ENCODE measurements around the gene NSMF.
"Not testable (repeated sequence)": the region's sequence is repeated elsewhere in the genome, so short reads cannot be mapped to it uniquely, and the experiment has no call there.

Gene NSMF

GRCh38 chr9:137474271-137474670 is 15.1 kb upstream of the NSMF start:
- DNase-seq, result no peak

GRCh38 chr9:137470785-137471184 is 11.7 kb upstream of the NSMF start:
- no peak for DNase-seq

GRCh38 chr9:137467896-137468295 is 8.8 kb upstream of the NSMF start:
- DNase-seq, result no peak

GRCh38 chr9:137467161-137467581 is 8.0 kb upstream of the NSMF start:
- no peak for DNase-seq

- not testable (repeated sequence) for DNase-seq
Observed at GRCh38 chr9:137466389-137467085, 7.4 kb upstream of the NSMF start.

GRCh38 chr9:137465720-137466388 is 6.7 kb upstream of the NSMF start:
- no peak for DNase-seq

GRCh38 chr9:137465000-137465719 is 6.0 kb upstream of the NSMF start:
- DNase-seq, result no peak

- DNase-seq, result no peak
Observed at GRCh38 chr9:137464291-137464999, 5.3 kb upstream of the NSMF start.

- no peak for DNase-seq
Observed at GRCh38 chr9:137463931-137464290, 4.8 kb upstream of the NSMF start.

GRCh38 chr9:137462986-137463930 is 4.1 kb upstream of the NSMF start:
- no peak for DNase-seq

- DNase-seq, result no peak
Observed at GRCh38 chr9:137462396-137462985, 3.4 kb upstream of the NSMF start.

GRCh38 chr9:137461663-137462395 is 2.7 kb upstream of the NSMF start:
- no peak for DNase-seq

- DNase-seq, result no peak
Observed at GRCh38 chr9:137461316-137461662, 2.2 kb upstream of the NSMF start.

GRCh38 chr9:137460363-137461315 is 1.5 kb upstream of the NSMF start:
- no peak for DNase-seq

GRCh38 chr9:137459601-137460362 is 648 bp upstream of the NSMF start:
- no peak for DNase-seq

- DNase-seq, result no peak
Observed at GRCh38 chr9:137458194-137459151, 661 bp downstream of the NSMF start.

GRCh38 chr9:137457406-137458193 is 1.5 kb downstream of the NSMF start:
- DNase-seq, result no peak

Data from NCI-H226 (cell line).